Left lung (tissue), 10 donors: ENCODE results near the gene BACE1-AS. TPM values are rescaled to one million over a fixed set of nuclear protein-coding genes. Genes with fewer than 3 reads are reported as not detected.

ENCODE experiments used
- ATAC-seq: fragments of 200-7000 bp; cut with Tn5 transposase; one replicate; pipeline ENCODE4 v1.9.1; 2020; ENCODE audit warnings: moderate library complexity
- DNase-seq, 4 donors: peaks; one replicate each; pipeline ENCODE4 v3.0.0-alpha.2; 2013 to 2020
- H3K27ac ChIP-seq, 2 donors: fragments of 200-600 bp; sonication (generic) in 1 of 2; one replicate each; pipeline versions ENCODE4 v1.5.0 to v1.8.0; 2020 to 2021
- H3K27me3 ChIP-seq, 2 donors: fragments of 200-600 bp; sonication (generic) in 1 of 2; one replicate each; pipeline versions ENCODE4 v1.5.0 to v1.8.0; 2020 to 2021
- H3K36me3 ChIP-seq, 2 donors: fragments of 200-600 bp; sonication (generic) in 1 of 2; one replicate each; pipeline versions ENCODE4 v1.5.0 to v1.8.0; 2020 to 2021
- H3K4me1 ChIP-seq, 2 donors: fragments of 200-600 bp; one replicate each; pipeline ENCODE4 v1.8.0; 2021
- H3K4me3 ChIP-seq, 2 donors: fragments of 200-600 bp; sonication (generic) in 1 of 2; one replicate each; pipeline versions ENCODE4 v1.5.0 to v1.8.0; 2020 to 2021; ENCODE audit warnings: mild to moderate bottlenecking in 1 of 2
- H3K9me3 ChIP-seq, 2 donors: fragments of 200-600 bp; sonication (generic) in 1 of 2; one replicate each; pipeline versions ENCODE4 v1.5.0 to v1.8.0; 2020 to 2021
- CTCF ChIP-seq, 2 donors: fragments of 200-600 bp; sonication (generic) in 1 of 2; IDR thresholded peaks; one replicate each; pipeline versions ENCODE4 v1.5.0 to v1.8.0; 2021; ENCODE audit warnings: antibody characterized with exemption in 2 of 2
- intact Hi-C, 2 donors: fragments of 100-400 bp; cut with DNase I; formaldehyde crosslinking; loops; one replicate each; pipeline versions ENCODE4 v1.11.2 to v1.14.2; 2022
- polyA plus RNA-seq, 6 donors: library from polyadenylated mRNA; unstranded; fragments of 120-200 nt; gene quantifications; one replicate each; pipeline ENCODE4 v1.2.1, GENCODE V29; 2013; ENCODE audit not compliant: insufficient read length in 6 of 6
- total RNA-seq, 2 donors: library from RNA; stranded (reverse); fragmentation: NEBNext Ultra II Directional; extraction: Animal tissue kit (Norgen Biotek cat#: 25700); gene quantifications; one replicate each; pipeline ENCODE4 v1.2.1, GENCODE V29; 2021
- donor health status: DM: no; HTN: yes; CAD: no.
- donor health status: DM: no; HTN: no; CAD: no.

The BACE1-AS gene
- total and polyA plus RNA-seq, 8 donors: 6.4 to 24.3 (median 21.6) TPM

- no peaks in the 10 kb centered on the region for H3K4me1 ChIP-seq
- H3K4me3 ChIP-seq: no peak overlapping the region
- no peaks in the 10 kb centered on the region for H3K27me3 ChIP-seq
- TF ChIP-seq CTCF (IDR thresholded peaks at IDR 0.05): no peak
- no peaks in the 10 kb centered on the region for H3K9me3 ChIP-seq
- H3K36me3 ChIP-seq: peaks cover 0 to 16% of the 10 kb centered on the region in 2 donors
- DNase-seq: no peak
- ATAC-seq: no peak
- intact Hi-C loops: no loop called here
- H3K27ac ChIP-seq: no peak overlapping the region
Measured at GRCh38 chr11:117296881-117297280, 5.7 kb downstream of the BACE1-AS start.

GRCh38 chr11:117298195-117298594, 7.0 kb downstream of the BACE1-AS start:
- DNase-seq (no peak), ATAC-seq (no peak)
- H3K36me3 ChIP-seq: peaks cover 0 to 8% of the 10 kb centered on the region in 2 donors
- H3K4me3 ChIP-seq: no peak overlapping the region
- H3K9me3 ChIP-seq: no peaks in the 10 kb centered on the region
- intact Hi-C loops: no loop called here
- TF ChIP-seq CTCF (IDR thresholded peaks at IDR 0.05): no peak
- H3K4me1 ChIP-seq: no peaks in the 10 kb centered on the region
- no peak overlapping the region for H3K27ac ChIP-seq
- H3K27me3 ChIP-seq: no peaks in the 10 kb centered on the region

- H3K9me3 ChIP-seq: no peaks in the 10 kb centered on the region
- no peaks in the 10 kb centered on the region for H3K27me3 ChIP-seq
- intact Hi-C loops: no loop called here
- no peak overlapping the region for H3K27ac ChIP-seq
- TF ChIP-seq CTCF (IDR thresholded peaks at IDR 0.05): no peak
- ATAC-seq: no peak
- H3K4me1 ChIP-seq: no peaks in the 10 kb centered on the region
- H3K4me3 ChIP-seq: no peak overlapping the region
- no peak for DNase-seq
- H3K36me3 ChIP-seq: no peaks in the 10 kb centered on the region
Measured at GRCh38 chr11:117299351-117300282, 8.5 kb downstream of the BACE1-AS start.

GRCh38 chr11:117300283-117300663, 9.1 kb downstream of the BACE1-AS start:
- Histone ChIP-seq H3K9me3 (no peaks in the 10 kb centered on the region), H3K27me3 (no peaks in the 10 kb centered on the region), H3K4me1 (no peaks in the 10 kb centered on the region), H3K27ac (no peak overlapping the region), H3K36me3 (no peaks in the 10 kb centered on the region), H3K4me3 (no peak overlapping the region)
- ATAC-seq: peak; percentile 68
- no peak for TF ChIP-seq CTCF (IDR thresholded peaks at IDR 0.05)
- intact Hi-C loops: no loop called here
- peak in 2 of 4 donors; percentile 22 to 60 for DNase-seq

- intact Hi-C loops: no loop called here
Measured at GRCh38 chr11:117300773-117301172, 9.6 kb downstream of the BACE1-AS start.

More at GRCh38 chr11:117300773-117301172, 9.6 kb downstream of the BACE1-AS start:
- no peaks in the 10 kb centered on the region for H3K27me3 ChIP-seq
- H3K4me3 ChIP-seq: no peak overlapping the region
- DNase-seq: no peak
- H3K9me3 ChIP-seq: no peaks in the 10 kb centered on the region
- no peak overlapping the region for H3K27ac ChIP-seq
- peak; percentile 15 for ATAC-seq
- TF ChIP-seq CTCF (IDR thresholded peaks at IDR 0.05): no peak
- H3K4me1 ChIP-seq: no peaks in the 10 kb centered on the region
- no peaks in the 10 kb centered on the region for H3K36me3 ChIP-seq
